Right kidney (tissue), 9 donors: ENCODE results near the gene ATP6V1G1.

Source experiments
- DNase-seq: peaks from one replicate; pipeline ENCODE4 v3.0.0-alpha.2; 2016
- long read RNA-seq, 8 donors: transcript quantifications; one replicate each; lab custom pipeline, GENCODE V29; 2026

ATP6V1G1 gene
- long read RNA-seq, donor 1, transcript ATP6V1G1-201 (3 exons, 1,080 nt): major isoform, 334 of 405 reads
- long read RNA-seq, donor 1, partial matches to known transcripts: 71 of 405 reads
- long read RNA-seq, donor 1, other reads (novel, unspliced or antisense): 0 of 405 reads
- long read RNA-seq, donor 2, transcript ATP6V1G1-201 (3 exons, 1,080 nt): major isoform, 233 of 310 reads
- long read RNA-seq, donor 2, partial matches to known transcripts: 77 of 310 reads
- long read RNA-seq, donor 2, other reads (novel, unspliced or antisense): 0 of 310 reads
- long read RNA-seq, donor 3, transcript ATP6V1G1-201 (3 exons, 1,080 nt): major isoform, 98 of 98 reads
- long read RNA-seq, donor 3, partial matches to known transcripts: 0 of 98 reads
- long read RNA-seq, donor 3, other reads (novel, unspliced or antisense): 0 of 98 reads
- long read RNA-seq, donor 4, transcript ATP6V1G1-201 (3 exons, 1,080 nt): major isoform, 217 of 229 reads
- long read RNA-seq, donor 4, partial matches to known transcripts: 7 of 229 reads
- long read RNA-seq, donor 4, other reads (novel, unspliced or antisense): 5 of 229 reads
- long read RNA-seq, donor 5, transcript ATP6V1G1-201 (3 exons, 1,080 nt): major isoform, 272 of 315 reads
- long read RNA-seq, donor 5, partial matches to known transcripts: 26 of 315 reads
- long read RNA-seq, donor 5, other reads (novel, unspliced or antisense): 17 of 315 reads
- long read RNA-seq, donor 6, transcript ATP6V1G1-201 (3 exons, 1,080 nt): major isoform, 208 of 264 reads
- long read RNA-seq, donor 6, partial matches to known transcripts: 50 of 264 reads
- long read RNA-seq, donor 6, other reads (novel, unspliced or antisense): 6 of 264 reads
- long read RNA-seq, donor 7, transcript ATP6V1G1-201 (3 exons, 1,080 nt): major isoform, 357 of 432 reads
- long read RNA-seq, donor 7, partial matches to known transcripts: 69 of 432 reads
- long read RNA-seq, donor 7, other reads (novel, unspliced or antisense): 6 of 432 reads
- long read RNA-seq, donor 8, transcript ATP6V1G1-201 (3 exons, 1,080 nt): major isoform, 222 of 236 reads
- long read RNA-seq, donor 8, partial matches to known transcripts: 9 of 236 reads
- long read RNA-seq, donor 8, other reads (novel, unspliced or antisense): 5 of 236 reads

GRCh38 chr9:114587345-114588202 is at the start of gene ATP6V1G1:
Gene ATP6V1G1 (plus strand): TSS chr9:114587769. CDS start chr9:114587839, 70 bp downstream.
- peak; percentile 85 for DNase-seq

- no peak for DNase-seq
These were observed 49.3 kb upstream of the ATP6V1G1 start for GRCh38 chr9:114538241-114538640.

- DNase-seq: no peak
These were observed 47.7 kb upstream of the ATP6V1G1 start for GRCh38 chr9:114539701-114540380.

GRCh38 chr9:114545055-114545454 is 42.5 kb upstream of the ATP6V1G1 start:
- DNase-seq: no peak

- no peak for DNase-seq
These were observed 40.7 kb upstream of the ATP6V1G1 start for GRCh38 chr9:114546851-114547250.

- no peak for DNase-seq
These were observed 37.8 kb upstream of the ATP6V1G1 start for GRCh38 chr9:114549697-114550330.

GRCh38 chr9:114551750-114552685 is 35.6 kb upstream of the ATP6V1G1 start:
- no peak for DNase-seq

GRCh38 chr9:114552706-114553105 is 34.9 kb upstream of the ATP6V1G1 start:
- no peak for DNase-seq

- DNase-seq: no peak
These were observed 34.4 kb upstream of the ATP6V1G1 start for GRCh38 chr9:114553202-114553601.

- no peak for DNase-seq
These were observed 31.9 kb upstream of the ATP6V1G1 start for GRCh38 chr9:114555696-114556095.

- no peak for DNase-seq
These were observed 29.4 kb upstream of the ATP6V1G1 start for GRCh38 chr9:114558027-114558675.

- DNase-seq: no peak
These were observed 27.6 kb upstream of the ATP6V1G1 start for GRCh38 chr9:114559830-114560513.

GRCh38 chr9:114560956-114561355 is 26.6 kb upstream of the ATP6V1G1 start:
- no peak for DNase-seq

- DNase-seq: no peak
These were observed 25.8 kb upstream of the ATP6V1G1 start for GRCh38 chr9:114561771-114562170.

- no peak for DNase-seq
These were observed 22.4 kb upstream of the ATP6V1G1 start for GRCh38 chr9:114565204-114565603.

GRCh38 chr9:114570742-114571141 is 16.8 kb upstream of the ATP6V1G1 start:
- no peak for DNase-seq

- DNase-seq: no peak
These were observed 16.2 kb upstream of the ATP6V1G1 start for GRCh38 chr9:114571391-114571790.

GRCh38 chr9:114572199-114572598 is 15.4 kb upstream of the ATP6V1G1 start:
- DNase-seq: no peak
